Lung (tissue), 12 donors: ENCODE data around the gene CRBN. TPM values are rescaled to one million over a fixed set of nuclear protein-coding genes. Genes with fewer than 3 reads are reported as not detected.

Experiments
- ATAC-seq: fragments of 200-7000 bp; cut with Tn5 transposase; one replicate; pipeline ENCODE4 v1.9.1; 2020; ENCODE audit warnings: moderate number of reproducible peaks; ENCODE audit not compliant: insufficient read depth, low FRiP score
- DNase-seq, 3 donors: peaks; one replicate each; pipeline ENCODE4 v3.0.0-alpha.2; 2013 to 2017
- H3K27ac ChIP-seq, 2 donors: one replicate each; pipeline ENCODE4 v1.5.1; 2013; ENCODE audit warnings: mild to moderate bottlenecking in 2 of 2, moderate library complexity in 2 of 2, control low read depth in 1 of 2, inconsistent platforms in 1 of 2, low read depth in 1 of 2, low read length in 1 of 2
- H3K27me3 ChIP-seq, 3 donors: one replicate each; pipeline ENCODE4 v1.5.1; 2013; ENCODE audit warnings: low read length in 2 of 3; ENCODE audit not compliant: control insufficient read depth in 3 of 3, insufficient read depth in 3 of 3
- H3K36me3 ChIP-seq, 4 donors: one replicate each; pipeline ENCODE4 v1.5.1; 2013; ENCODE audit warnings: low read length in 4 of 4, mild to moderate bottlenecking in 1 of 4, moderate library complexity in 1 of 4; ENCODE audit not compliant: control insufficient read depth in 4 of 4, insufficient read depth in 4 of 4
- H3K4me1 ChIP-seq, 5 donors: one replicate each; pipeline ENCODE4 v1.5.1; 2013; ENCODE audit warnings: low read length in 5 of 5, mild to moderate bottlenecking in 2 of 5, moderate library complexity in 1 of 5; ENCODE audit not compliant: control insufficient read depth in 5 of 5, insufficient read depth in 5 of 5
- H3K4me3 ChIP-seq: one replicate; pipeline ENCODE4 v1.5.1; 2013; ENCODE audit warnings: mild to moderate bottlenecking, control low read depth, moderate library complexity
- H3K9ac ChIP-seq, 2 donors: one replicate each; pipeline ENCODE4 v1.5.1; 2013; ENCODE audit warnings: low read length in 2 of 2, control low read depth in 1 of 2; ENCODE audit not compliant: insufficient read depth in 1 of 2
- H3K9me3 ChIP-seq, 4 donors: one replicate each; pipeline ENCODE4 v1.5.1; 2013; ENCODE audit warnings: low read length in 3 of 4, mild to moderate bottlenecking in 1 of 4, moderate library complexity in 1 of 4; ENCODE audit not compliant: control insufficient read depth in 4 of 4, insufficient read depth in 3 of 4
- WGBS, 2 donors: extraction: QIAGEN DNeasy Blood & Tissue Kit; methylation state at CpG; one replicate each; pipeline ENCODE4 v1.1.7; 2013; 5-methylcytosine and 5-hydroxymethylcytosine counted together
- polyA plus RNA-seq, 2 donors: library from polyadenylated mRNA; stranded (reverse); fragments of 200-250 nt; gene quantifications; one replicate each; pipeline ENCODE4 v1.2.1, GENCODE V29; 2013
- total RNA-seq, 2 donors: library from RNA; depleted of rRNA in 1 of 2; stranded (reverse); fragments of >200 nt in 1 of 2; gene quantifications; one replicate each; pipeline ENCODE4 v1.2.1, GENCODE V29; 2014 to 2021
- TF ChIP-seq, protein P1 (sequence below): IDR thresholded peaks from 2 replicates; pipeline ENCODE4 v1.5.1; 2012; ENCODE audit warnings: mild to moderate bottlenecking; ENCODE audit errors: control extremely low read depth, extremely low read depth
- donor health status: control.
- donor health status: control.
- donor health status: Bipolar disorder and iron deficiency.
- donor health status: healthy.
- donor health status: DM: yes; HTN: yes; CAD: no.

Gene CRBN
- total and polyA plus RNA-seq, 4 donors: 20.9 to 132 (median 30.7) TPM

DNA sequence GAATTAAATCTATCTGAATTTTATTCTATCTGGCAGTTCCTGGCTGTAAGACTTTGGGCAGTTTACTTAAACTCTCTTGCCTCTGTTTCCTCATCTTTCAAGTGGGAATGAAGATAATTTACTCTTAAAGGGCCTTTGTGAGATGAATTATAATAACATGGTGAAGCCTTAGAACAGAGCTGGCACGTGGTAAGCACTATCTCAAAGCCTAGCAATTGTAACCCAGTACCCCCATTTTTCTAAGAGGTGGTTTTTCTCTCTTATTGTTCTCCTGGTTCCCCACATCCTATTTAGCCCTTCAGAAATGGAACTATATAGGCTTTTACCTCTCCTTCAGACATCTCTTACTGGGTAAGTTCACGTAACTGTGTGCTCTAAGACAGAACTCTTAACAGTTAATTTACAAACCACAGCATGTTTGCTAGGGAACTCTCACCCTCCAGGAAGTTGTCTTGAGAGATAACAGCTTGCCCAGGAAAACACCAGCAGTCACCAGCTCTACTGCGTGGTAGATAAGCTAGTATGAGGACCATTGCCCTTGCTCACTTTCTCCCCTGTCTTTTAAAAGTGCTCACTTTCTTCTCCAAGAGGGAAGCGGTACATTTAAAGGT lies 12.3 kb upstream of the CRBN start:
- no peak overlapping the region for H3K4me3 ChIP-seq
- no peak overlapping the region for H3K27ac ChIP-seq
- TF ChIP-seq, protein P1, sequence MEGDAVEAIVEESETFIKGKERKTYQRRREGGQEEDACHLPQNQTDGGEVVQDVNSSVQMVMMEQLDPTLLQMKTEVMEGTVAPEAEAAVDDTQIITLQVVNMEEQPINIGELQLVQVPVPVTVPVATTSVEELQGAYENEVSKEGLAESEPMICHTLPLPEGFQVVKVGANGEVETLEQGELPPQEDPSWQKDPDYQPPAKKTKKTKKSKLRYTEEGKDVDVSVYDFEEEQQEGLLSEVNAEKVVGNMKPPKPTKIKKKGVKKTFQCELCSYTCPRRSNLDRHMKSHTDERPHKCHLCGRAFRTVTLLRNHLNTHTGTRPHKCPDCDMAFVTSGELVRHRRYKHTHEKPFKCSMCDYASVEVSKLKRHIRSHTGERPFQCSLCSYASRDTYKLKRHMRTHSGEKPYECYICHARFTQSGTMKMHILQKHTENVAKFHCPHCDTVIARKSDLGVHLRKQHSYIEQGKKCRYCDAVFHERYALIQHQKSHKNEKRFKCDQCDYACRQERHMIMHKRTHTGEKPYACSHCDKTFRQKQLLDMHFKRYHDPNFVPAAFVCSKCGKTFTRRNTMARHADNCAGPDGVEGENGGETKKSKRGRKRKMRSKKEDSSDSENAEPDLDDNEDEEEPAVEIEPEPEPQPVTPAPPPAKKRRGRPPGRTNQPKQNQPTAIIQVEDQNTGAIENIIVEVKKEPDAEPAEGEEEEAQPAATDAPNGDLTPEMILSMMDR: no peak
- H3K9ac ChIP-seq: no peak overlapping the region
- 9 to 19% methylated on average over 4 of the region's 4 CpGs for WGBS, 2 donors
- H3K27me3 ChIP-seq: peaks cover 0 to 3% (median 0%) of the 10 kb centered on the region in 3 donors
- peaks cover 0 to 16% (median 0%) of the 10 kb centered on the region in 5 donors for H3K4me1 ChIP-seq
- ATAC-seq: no peak
- DNase-seq: peak in 1 of 3 donors; percentile 21
- H3K36me3 ChIP-seq: no peaks in the 10 kb centered on the region
- H3K9me3 ChIP-seq: peaks cover 0 to 3% (median 1%) of the 10 kb centered on the region in 4 donors

DNA sequence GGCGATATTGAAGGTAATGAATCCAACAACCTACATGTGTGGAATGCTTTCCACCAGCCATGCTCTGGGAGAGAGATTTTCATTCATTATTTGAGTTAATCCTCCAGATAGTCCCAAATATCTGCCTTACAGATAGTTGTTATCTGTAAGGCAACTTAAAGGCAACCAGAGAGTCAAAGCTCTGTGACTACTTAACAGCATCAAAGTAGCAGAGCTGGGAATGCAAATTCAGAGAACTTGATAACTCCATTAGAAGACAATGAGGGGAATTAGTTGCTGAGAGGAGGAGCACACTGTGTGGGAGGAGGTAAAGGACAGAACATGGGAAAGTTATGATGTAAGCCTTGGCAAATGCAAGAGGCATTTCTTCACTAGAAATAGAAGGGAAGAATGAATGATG lies 10.5 kb upstream of the CRBN start:
- WGBS, 2 donors: 59 to 61% methylated on average over 1 of the region's 1 CpG
- TF ChIP-seq, protein P1: no peak

DNA sequence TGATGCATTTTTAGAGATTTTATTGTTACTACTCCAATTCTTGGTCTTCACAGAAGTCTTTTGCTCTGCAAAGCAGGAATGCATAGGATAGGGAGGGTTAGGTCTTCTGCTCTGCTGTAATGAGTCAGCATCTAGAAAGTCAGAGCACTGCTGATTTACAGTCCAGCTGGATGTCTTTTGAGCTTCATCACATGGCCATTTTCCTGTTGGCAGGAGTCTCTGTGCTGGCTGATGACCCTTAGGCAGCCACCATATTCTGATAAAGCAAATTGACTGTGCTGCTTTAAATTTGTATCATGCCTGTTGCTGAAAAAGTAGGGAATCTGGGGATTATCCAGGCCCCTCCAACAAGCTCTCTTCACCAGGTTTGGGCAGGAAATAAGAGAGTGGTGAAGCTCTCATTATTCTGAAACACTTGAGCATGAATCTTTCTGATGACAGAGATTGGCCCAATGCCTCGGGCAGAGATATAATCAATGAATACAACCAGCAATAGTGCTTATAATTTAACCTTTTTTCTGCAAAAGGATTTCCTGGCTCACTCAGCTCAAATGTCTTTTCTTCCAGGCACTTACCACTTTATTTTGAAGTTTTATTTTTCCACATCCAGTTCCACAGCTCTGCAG lies 9.7 kb upstream of the CRBN start:
- WGBS, 2 donors: 14 to 46% methylated on average over 1 of the region's 1 CpG
- Histone ChIP-seq H3K27me3 (no peaks in the 10 kb centered on the region), H3K9ac (no peak overlapping the region), H3K27ac (no peak overlapping the region), H3K4me3 (no peak overlapping the region), H3K36me3 (no peaks in the 10 kb centered on the region), H3K9me3 (peaks cover 0 to 4% (median 1%) of the 10 kb centered on the region in 4 donors), H3K4me1 (peaks cover 0 to 16% (median 0%) of the 10 kb centered on the region in 5 donors)
- DNase-seq (peak; percentile 46 to 87 (median 76)), ATAC-seq (no peak)
- TF ChIP-seq, protein P1: no peak

More for the DNA sequence above, 10.5 kb upstream of the CRBN start:
- DNase-seq (no peak), ATAC-seq (no peak)
- H3K36me3 ChIP-seq: no peaks in the 10 kb centered on the region
- peaks cover 0 to under 1% (median 0%) of the 10 kb centered on the region in 3 donors for H3K27me3 ChIP-seq
- no peak overlapping the region for H3K4me3 ChIP-seq
- H3K9ac ChIP-seq: no peak overlapping the region
- H3K27ac ChIP-seq: no peak overlapping the region
- peaks cover 0 to 4% (median 1%) of the 10 kb centered on the region in 4 donors for H3K9me3 ChIP-seq
- peaks cover 0 to 16% (median 0%) of the 10 kb centered on the region in 5 donors for H3K4me1 ChIP-seq
